ENCODE data around the gene ARPC5L. TPM values are rescaled to one million over a fixed set of nuclear protein-coding genes. Genes with fewer than 3 reads are reported as not detected.
"Not testable (repeated sequence)": the region's sequence is repeated elsewhere in the genome, so short reads cannot be mapped to it uniquely, and the experiment has no call there.

ARPC5L gene
- total RNA-seq, 1 donor from 2014 or later: 42.1 TPM

- Histone ChIP-seq H3K27me3 (no peaks in the 10 kb centered on the region), H3K36me3 (no peaks in the 10 kb centered on the region), H3K9me3 (no peaks in the 10 kb centered on the region), H3K4me1 (peaks cover 17% of the 10 kb centered on the region), H3K4me3 (no peak overlapping the region), H3K27ac (no peak overlapping the region)
- no peak for ATAC-seq
- intact Hi-C loops (cut with DNase I): no loop called here
- DNase-seq: no peak
- no peak for TF ChIP-seq CTCF (IDR thresholded peaks at IDR 0.05)
Observed at GRCh38 chr9:124830593-124830992, 31.3 kb upstream of the ARPC5L start.

GRCh38 chr9:124831642-124832364 is 30.1 kb upstream of the ARPC5L start:
- Histone ChIP-seq H3K9me3 (no peaks in the 10 kb centered on the region), H3K4me1 (peaks cover 17% of the 10 kb centered on the region), H3K4me3 (no peak overlapping the region), H3K27me3 (no peaks in the 10 kb centered on the region), H3K36me3 (no peaks in the 10 kb centered on the region), H3K27ac (no peak overlapping the region)
- DNase-seq (no peak), ATAC-seq (peak; percentile 51)
- intact Hi-C loops (cut with DNase I): no loop called here
- no peak for TF ChIP-seq CTCF (IDR thresholded peaks at IDR 0.05)

- H3K9me3 ChIP-seq: no peaks in the 10 kb centered on the region
- intact Hi-C loops (cut with DNase I): no loop called here
- no peaks in the 10 kb centered on the region for H3K27me3 ChIP-seq
- peaks cover 17% of the 10 kb centered on the region for H3K4me1 ChIP-seq
- no peak overlapping the region for H3K27ac ChIP-seq
- H3K4me3 ChIP-seq: no peak overlapping the region
- ATAC-seq (peak; percentile 32), DNase-seq (no peak)
- no peak for TF ChIP-seq CTCF (IDR thresholded peaks at IDR 0.05)
- H3K36me3 ChIP-seq: no peaks in the 10 kb centered on the region
Observed at GRCh38 chr9:124834591-124834990, 27.3 kb upstream of the ARPC5L start.

- H3K27ac ChIP-seq: no peak overlapping the region
- ATAC-seq: peak; percentile 38
- no peaks in the 10 kb centered on the region for H3K9me3 ChIP-seq
- H3K36me3 ChIP-seq: no peaks in the 10 kb centered on the region
- no peaks in the 10 kb centered on the region for H3K27me3 ChIP-seq
- intact Hi-C loops (cut with DNase I): no loop called here
- H3K4me1 ChIP-seq: peaks cover 17% of the 10 kb centered on the region
- no peak for TF ChIP-seq CTCF (IDR thresholded peaks at IDR 0.05)
- no peak for DNase-seq
- H3K4me3 ChIP-seq: no peak overlapping the region
Observed at GRCh38 chr9:124835026-124835557, 26.8 kb upstream of the ARPC5L start.

GRCh38 chr9:124838132-124838531 is 23.8 kb upstream of the ARPC5L start:
- H3K36me3 ChIP-seq; H3K27me3 ChIP-seq; intact Hi-C loops (cut with DNase I); DNase-seq; H3K4me1 ChIP-seq; H3K4me3 ChIP-seq; H3K27ac ChIP-seq; ATAC-seq; H3K9me3 ChIP-seq: not testable (repeated sequence)

- H3K4me1 ChIP-seq; H3K4me3 ChIP-seq; intact Hi-C loops (cut with DNase I); H3K9me3 ChIP-seq; H3K27me3 ChIP-seq; DNase-seq; ATAC-seq; H3K27ac ChIP-seq; H3K36me3 ChIP-seq: not testable (repeated sequence)
Observed at GRCh38 chr9:124838567-124839275, 23.2 kb upstream of the ARPC5L start.

Data from upper lobe of right lung (tissue), 1 donor.